Activated naive CD4-positive, alpha-beta T cell treated with Interleukin-2 at 50 U/mL for 16 hours (primary cell): Measurements from ENCODE around the gene CARMIL1.

Experiments used
- DNase-seq: peaks from one replicate; pipeline ENCODE4 v3.0.0-alpha.2; 2020

Gene CARMIL1

GRCh38 chr6:25450469-25451198 is 171.5 kb downstream of the CARMIL1 start:
- DNase-seq: no peak

- no peak for DNase-seq
Measured at GRCh38 chr6:25452031-25452430, 172.9 kb downstream of the CARMIL1 start.

GRCh38 chr6:25453288-25453687 is 174.1 kb downstream of the CARMIL1 start:
- no peak for DNase-seq

GRCh38 chr6:25454136-25454535 is 175.0 kb downstream of the CARMIL1 start:
- no peak for DNase-seq

GRCh38 chr6:25456249-25457040 is 177.3 kb downstream of the CARMIL1 start:
- DNase-seq: no peak

- DNase-seq: no peak
Measured at GRCh38 chr6:25457516-25457915, 178.3 kb downstream of the CARMIL1 start.

- DNase-seq: no peak
Measured at GRCh38 chr6:25458485-25458884, 179.3 kb downstream of the CARMIL1 start.

GRCh38 chr6:25462235-25462897 is 183.2 kb downstream of the CARMIL1 start:
- no peak for DNase-seq

- DNase-seq: no peak
Measured at GRCh38 chr6:25463441-25463840, 184.3 kb downstream of the CARMIL1 start.

GRCh38 chr6:25464225-25464624 is 185.1 kb downstream of the CARMIL1 start:
- no peak for DNase-seq

- DNase-seq: no peak
Measured at GRCh38 chr6:25465941-25466340, 186.8 kb downstream of the CARMIL1 start.

- no peak for DNase-seq
Measured at GRCh38 chr6:25468881-25469280, 189.7 kb downstream of the CARMIL1 start.

- DNase-seq: no peak
Measured at GRCh38 chr6:25469797-25470388, 190.7 kb downstream of the CARMIL1 start.

- no peak for DNase-seq
Measured at GRCh38 chr6:25472306-25472705, 193.1 kb downstream of the CARMIL1 start.

GRCh38 chr6:25472906-25473305 is 193.7 kb downstream of the CARMIL1 start:
- DNase-seq: no peak

- DNase-seq: no peak
Measured at GRCh38 chr6:25473447-25473846, 194.3 kb downstream of the CARMIL1 start.

GRCh38 chr6:25476126-25476525 is 197.0 kb downstream of the CARMIL1 start:
- DNase-seq: no peak

- no peak for DNase-seq
Measured at GRCh38 chr6:25477006-25477590, 197.9 kb downstream of the CARMIL1 start.

GRCh38 chr6:25478973-25479372 is 199.8 kb downstream of the CARMIL1 start:
- no peak for DNase-seq

- DNase-seq: no peak
Measured at GRCh38 chr6:25481267-25481666, 202.1 kb downstream of the CARMIL1 start.

GRCh38 chr6:25482996-25483395 is 203.8 kb downstream of the CARMIL1 start:
- no peak for DNase-seq

GRCh38 chr6:25483943-25484342 is 204.8 kb downstream of the CARMIL1 start:
- DNase-seq: no peak

- DNase-seq: no peak
Measured at GRCh38 chr6:25484900-25485299, 205.7 kb downstream of the CARMIL1 start.
